HL-60 (cell line): ENCODE data around the gene AMZ2.
A peak's percentile ranks its signal among the peaks of the same experiment; 100 is the strongest.
"Not testable (repeated sequence)": the region's sequence is repeated elsewhere in the genome, so short reads cannot be mapped to it uniquely, and the experiment has no call there.

ENCODE experiments used
- GABPA ChIP-seq: IDR thresholded peaks from 2 replicates; pipeline ENCODE4 v1.6.1; 2012; ENCODE audit warnings: low read depth
- POLR2AphosphoS5 ChIP-seq: IDR thresholded peaks from 2 replicates; pipeline ENCODE4 v1.6.1; 2012; ENCODE audit warnings: low read depth
- SPI1 ChIP-seq: IDR thresholded peaks from 2 replicates; pipeline ENCODE4 v1.6.1; 2012; ENCODE audit warnings: low read depth, mild to moderate bottlenecking, borderline replicate concordance
- TF ChIP-seq, protein P1 (sequence below): IDR thresholded peaks from one replicate; pipeline ENCODE4 v1.5.1; 2011; ENCODE audit warnings: low read length, control low read depth, inconsistent platforms; ENCODE audit not compliant: insufficient read depth
- TF ChIP-seq, protein P2 (sequence below): IDR thresholded peaks from 2 replicates; pipeline ENCODE4 v1.6.1; 2012; ENCODE audit warnings: low read depth; ENCODE audit not compliant: insufficient replicate concordance

DNA sequence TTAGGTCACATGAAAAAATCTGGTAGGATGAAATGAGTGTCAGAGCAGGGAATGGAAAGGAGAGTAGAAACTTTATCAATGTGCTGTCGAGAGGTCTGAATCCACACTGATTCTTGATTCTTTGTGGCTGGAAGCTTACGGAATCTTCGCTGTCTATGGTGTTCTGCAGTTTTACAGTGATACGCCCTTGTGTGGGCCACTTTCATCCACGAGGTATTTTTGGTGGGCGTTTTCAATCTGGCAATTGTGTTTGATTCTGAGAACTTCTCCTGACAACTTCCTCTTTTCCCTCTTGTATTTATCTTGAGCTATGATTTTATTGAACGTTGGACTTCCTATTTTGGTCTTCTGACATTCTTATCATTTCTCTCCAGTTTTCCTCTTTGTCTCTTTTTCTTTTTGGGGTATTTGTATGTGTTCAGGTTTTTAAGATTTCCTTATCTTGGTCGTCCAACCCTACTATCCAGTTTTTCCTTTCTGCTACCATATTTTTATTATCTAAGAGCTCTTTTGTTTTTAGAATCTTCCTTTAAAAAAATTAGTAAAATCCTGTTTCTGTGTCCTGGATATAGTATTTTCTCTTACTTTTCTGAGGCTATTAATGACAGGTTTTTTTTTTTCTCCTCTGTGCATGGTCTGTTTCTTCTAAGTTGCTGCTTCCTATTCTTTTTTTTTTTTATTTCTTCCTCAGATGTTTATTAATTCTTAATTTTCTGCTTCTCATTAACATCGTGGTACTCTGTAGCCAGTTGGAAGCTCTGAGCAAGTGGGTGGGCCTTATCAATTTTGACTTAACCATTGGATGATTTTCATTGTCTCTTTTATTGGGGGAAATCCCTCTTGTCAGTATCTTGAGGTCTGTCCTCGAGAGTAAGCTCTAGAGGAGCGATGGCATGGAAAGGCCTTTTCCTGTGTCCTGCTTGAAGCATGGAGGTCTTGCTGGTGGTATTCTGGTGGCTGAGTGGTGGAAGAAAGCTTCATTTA, 34.1 kb upstream of the AMZ2 start:
- not testable (repeated sequence) for TF ChIP-seq POLR2AphosphoS5, GABPA
- TF ChIP-seq, protein P1, sequence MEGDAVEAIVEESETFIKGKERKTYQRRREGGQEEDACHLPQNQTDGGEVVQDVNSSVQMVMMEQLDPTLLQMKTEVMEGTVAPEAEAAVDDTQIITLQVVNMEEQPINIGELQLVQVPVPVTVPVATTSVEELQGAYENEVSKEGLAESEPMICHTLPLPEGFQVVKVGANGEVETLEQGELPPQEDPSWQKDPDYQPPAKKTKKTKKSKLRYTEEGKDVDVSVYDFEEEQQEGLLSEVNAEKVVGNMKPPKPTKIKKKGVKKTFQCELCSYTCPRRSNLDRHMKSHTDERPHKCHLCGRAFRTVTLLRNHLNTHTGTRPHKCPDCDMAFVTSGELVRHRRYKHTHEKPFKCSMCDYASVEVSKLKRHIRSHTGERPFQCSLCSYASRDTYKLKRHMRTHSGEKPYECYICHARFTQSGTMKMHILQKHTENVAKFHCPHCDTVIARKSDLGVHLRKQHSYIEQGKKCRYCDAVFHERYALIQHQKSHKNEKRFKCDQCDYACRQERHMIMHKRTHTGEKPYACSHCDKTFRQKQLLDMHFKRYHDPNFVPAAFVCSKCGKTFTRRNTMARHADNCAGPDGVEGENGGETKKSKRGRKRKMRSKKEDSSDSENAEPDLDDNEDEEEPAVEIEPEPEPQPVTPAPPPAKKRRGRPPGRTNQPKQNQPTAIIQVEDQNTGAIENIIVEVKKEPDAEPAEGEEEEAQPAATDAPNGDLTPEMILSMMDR: not testable (repeated sequence)
- TF ChIP-seq SPI1: peak; percentile 67
- TF ChIP-seq, protein P2, sequence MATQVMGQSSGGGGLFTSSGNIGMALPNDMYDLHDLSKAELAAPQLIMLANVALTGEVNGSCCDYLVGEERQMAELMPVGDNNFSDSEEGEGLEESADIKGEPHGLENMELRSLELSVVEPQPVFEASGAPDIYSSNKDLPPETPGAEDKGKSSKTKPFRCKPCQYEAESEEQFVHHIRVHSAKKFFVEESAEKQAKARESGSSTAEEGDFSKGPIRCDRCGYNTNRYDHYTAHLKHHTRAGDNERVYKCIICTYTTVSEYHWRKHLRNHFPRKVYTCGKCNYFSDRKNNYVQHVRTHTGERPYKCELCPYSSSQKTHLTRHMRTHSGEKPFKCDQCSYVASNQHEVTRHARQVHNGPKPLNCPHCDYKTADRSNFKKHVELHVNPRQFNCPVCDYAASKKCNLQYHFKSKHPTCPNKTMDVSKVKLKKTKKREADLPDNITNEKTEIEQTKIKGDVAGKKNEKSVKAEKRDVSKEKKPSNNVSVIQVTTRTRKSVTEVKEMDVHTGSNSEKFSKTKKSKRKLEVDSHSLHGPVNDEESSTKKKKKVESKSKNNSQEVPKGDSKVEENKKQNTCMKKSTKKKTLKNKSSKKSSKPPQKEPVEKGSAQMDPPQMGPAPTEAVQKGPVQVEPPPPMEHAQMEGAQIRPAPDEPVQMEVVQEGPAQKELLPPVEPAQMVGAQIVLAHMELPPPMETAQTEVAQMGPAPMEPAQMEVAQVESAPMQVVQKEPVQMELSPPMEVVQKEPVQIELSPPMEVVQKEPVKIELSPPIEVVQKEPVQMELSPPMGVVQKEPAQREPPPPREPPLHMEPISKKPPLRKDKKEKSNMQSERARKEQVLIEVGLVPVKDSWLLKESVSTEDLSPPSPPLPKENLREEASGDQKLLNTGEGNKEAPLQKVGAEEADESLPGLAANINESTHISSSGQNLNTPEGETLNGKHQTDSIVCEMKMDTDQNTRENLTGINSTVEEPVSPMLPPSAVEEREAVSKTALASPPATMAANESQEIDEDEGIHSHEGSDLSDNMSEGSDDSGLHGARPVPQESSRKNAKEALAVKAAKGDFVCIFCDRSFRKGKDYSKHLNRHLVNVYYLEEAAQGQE: not testable (repeated sequence)
